ENCODE results near the gene ZC3H18. TPM values are rescaled to one million over a fixed set of nuclear protein-coding genes. Genes with fewer than 3 reads are reported as not detected.

Gene ZC3H18
- total RNA-seq, result 10 to 100 TPM; 23.2 to 29.1 TPM
- long read RNA-seq, donor 1, partial matches to known transcripts, result 5 of 11 reads
- long read RNA-seq, donor 1, other reads (novel, unspliced or antisense), result 2 of 11 reads
- long read RNA-seq, donor 2, transcript ZC3H18-201 (18 exons, 3,729 nt), result major isoform, 8 of 41 reads
- long read RNA-seq, donor 2, partial matches to known transcripts, result 21 of 41 reads
- long read RNA-seq, donor 2, other reads (novel, unspliced or antisense), result 6 of 41 reads

DNA sequence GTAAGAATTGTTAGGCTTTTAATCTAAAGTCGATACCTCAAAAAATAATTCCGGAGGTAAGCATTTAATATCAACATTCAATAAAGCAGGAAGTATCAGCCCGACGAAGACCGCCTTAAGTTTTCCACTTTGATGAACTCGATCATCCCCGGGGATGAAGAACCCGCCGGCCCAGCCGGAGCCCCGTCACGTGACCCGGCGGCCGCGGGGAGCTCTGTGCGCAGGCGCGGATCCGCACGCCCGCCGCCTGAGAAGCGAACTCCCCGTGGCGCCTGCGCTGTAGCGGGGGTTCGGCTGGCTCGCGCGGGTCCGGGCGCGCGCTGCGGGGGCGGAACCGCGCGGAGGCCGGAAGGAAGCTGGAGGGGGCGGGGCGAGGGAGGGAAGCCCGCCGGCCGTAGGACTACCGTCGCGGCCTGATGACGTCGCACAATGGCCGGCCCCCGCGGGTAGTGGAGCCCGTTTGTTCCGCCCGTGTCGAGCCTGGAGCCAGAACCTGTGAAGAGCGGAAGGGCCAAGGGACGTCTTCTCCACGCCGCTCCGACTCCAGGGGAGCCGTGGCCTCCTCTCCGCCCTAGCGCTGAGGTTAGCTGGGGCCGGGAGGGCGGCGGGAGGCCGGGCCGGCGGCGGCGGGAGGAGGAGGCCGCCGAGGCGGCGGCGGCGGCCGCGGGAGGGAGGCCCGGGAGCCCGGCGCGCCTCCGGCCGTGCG lies at the start of gene ZC3H18:
Gene ZC3H18, plus strand, starts transcription at position 419 of the 706 bp plus-strand sequence. CDS start 6,721 bp downstream, outside the sequence.
- intact Hi-C loops (cut with DNase I), result no loop called here
- peak; percentile 99 for DNase-seq (ENCODE audit: low spot score)

DNA sequence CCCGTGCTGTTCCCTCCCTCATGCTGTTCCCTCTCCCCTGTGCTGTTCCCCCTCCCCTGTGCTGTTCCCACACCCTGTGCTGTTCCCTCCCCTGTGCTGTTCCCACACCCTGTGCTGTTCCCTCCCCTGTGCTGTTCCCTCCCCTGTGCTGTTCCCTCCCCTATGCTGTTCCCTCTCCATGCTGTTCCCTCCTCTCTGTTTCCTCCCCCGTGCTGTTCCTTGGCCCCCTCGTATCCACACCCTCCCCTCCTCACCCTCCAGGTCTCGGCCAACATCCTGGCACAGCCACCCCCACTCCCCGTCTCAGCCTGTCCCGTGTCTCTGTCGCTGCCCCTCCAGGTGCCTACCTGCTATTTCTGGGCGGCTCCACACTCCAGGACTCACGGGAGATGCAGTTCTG lies 48.5 kb upstream of the ZC3H18 start:
- intact Hi-C loops (cut with DNase I), result no loop called here
- DNase-seq (ENCODE audit: low spot score), result no peak

DNA sequence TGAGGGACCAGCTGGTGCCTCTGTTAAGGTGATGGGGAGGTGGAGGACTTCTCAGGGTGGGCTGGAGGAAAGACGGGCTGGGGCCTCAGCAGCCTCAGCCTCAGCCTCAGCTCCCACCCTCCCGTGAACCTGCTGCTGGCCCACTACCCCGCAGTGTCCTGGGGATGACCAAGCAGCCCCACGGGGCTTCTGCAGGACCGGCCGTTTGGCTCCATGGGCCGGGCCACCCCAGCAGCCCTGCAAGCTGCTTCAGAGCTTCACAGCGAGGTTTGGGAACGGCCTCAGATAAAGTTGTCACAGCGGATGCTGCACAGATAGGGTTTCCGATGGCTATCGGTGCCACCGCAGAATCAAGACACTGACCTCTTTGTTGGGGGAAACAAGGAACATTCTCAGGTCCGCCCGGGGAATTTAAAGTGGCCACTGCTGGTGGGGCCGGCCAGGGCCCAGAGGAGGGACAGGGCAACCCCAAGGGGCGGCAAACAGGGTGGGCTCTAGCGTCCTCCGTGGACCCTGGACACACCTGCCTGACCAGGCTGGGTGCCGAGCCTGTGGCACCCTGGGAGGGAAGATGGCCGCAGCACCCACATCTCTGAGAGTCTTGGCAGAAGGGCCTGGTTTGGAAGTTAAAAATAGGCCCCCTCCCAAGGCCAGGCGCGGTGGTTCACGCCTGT lies 47.8 kb upstream of the ZC3H18 start:
- no peak for DNase-seq (ENCODE audit: low spot score)
- intact Hi-C loops (cut with DNase I), result no loop called here

DNA sequence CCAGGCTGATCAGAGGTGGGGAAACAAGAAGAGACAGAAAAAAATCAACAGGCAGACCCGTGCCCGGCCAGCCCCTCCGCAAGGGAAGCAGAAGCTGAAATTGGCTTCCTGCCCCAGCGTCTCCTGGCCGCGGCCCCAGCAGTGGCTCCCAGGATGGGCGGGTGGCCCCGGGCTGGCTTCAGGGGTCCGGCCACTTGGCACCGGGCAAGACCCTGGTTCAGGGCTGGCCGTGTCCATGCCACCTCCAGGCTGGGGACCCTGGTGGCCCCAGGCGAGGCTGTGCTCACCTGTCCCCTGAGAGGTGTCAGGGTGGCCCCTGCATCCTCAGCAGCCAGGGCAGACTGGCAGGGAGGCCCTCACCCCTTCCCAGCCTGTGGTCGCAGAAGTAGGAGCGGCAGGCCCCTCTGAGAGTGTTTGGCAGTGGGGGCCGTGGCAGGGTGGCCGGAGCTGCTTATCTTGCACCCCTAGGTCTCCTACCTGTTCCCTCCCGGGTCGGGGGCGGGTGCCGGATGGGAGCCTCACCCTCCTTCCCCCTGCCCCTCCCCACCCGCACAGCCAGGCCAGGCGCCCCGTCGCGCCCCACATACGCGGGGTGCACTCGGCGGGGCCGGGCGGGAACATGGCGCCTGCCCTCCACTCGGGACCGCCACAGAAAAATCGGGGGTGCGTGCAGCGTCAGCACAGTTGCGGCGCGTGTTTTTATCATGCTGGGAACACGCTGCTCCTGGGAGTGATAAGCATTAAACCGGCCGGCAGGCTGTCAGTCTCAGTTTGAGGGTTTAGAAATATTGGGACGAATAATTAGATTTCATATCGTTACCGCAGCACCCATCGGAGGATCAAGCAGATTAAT lies 46.7 kb upstream of the ZC3H18 start:
- intact Hi-C loops (cut with DNase I), result no loop called here
- DNase-seq (ENCODE audit: low spot score), result no peak

DNA sequence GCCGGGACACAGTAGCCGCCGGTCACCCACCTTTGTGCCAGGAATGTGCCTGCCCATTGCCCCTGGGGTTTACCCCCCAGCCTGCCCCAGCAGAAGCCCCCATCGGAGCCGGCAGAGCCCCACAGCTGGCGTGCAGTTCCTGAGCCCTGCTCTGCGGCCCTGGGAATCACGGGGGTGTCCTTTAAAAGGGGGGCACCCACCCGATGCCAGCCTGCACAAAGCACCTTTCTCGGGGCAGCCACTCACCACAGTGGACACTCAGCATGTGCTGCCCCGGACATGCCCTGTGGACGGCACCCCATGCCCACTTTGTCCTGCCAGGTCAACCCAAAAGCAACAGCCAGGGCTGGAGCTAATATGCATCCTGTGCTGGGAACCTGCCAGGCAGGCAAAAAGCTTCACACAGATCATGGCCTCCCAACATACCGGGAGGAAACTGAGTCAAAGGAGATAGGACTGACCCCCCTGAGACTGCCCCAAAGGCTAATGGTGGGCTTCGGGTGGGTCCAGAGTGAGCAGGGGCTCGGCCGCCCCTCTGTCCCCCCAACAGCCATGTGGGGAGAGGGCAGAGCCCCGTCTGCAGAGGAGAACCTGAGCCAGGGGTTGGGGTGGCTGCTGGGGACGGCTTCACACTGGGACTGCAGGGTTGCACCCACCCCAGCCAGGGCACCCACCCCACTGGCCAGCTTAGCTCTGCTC lies 45.8 kb upstream of the ZC3H18 start:
- intact Hi-C loops (cut with DNase I), result no loop called here
- DNase-seq (ENCODE audit: low spot score), result no peak

DNA sequence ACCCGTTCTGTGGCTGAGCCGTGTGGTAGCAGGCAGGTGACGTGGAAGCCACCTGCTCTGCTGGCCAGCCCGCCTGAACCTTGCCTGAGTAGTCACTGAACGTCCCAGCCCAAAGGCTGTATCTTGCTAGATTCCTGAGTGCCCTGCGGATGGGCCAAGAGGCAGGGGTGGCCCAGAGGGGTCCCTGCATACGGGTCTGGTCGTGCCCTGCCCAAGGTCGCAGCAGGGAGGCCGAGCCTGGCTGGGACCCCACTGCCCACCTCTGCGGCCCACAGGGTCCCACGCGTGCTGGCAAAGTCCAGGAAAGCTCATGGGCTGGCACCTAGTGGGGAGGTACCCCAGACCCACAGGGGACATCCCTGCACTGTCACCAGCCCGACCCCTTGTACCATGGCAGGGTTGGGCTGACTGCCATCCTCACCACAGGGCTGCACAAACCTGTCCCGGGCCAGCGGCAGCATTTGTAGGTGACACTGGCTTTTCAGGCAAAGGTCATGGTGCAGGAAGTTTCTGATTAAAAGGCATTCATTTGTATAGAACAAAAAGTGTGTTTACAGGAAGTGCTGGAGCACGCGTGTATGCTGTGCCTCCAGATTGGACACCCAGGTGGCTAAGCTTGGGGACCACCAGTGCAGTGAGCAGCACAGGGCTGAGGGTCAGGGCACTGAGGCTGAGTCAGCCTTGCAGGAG lies 45.1 kb upstream of the ZC3H18 start:
- no peak for DNase-seq (ENCODE audit: low spot score)
- intact Hi-C loops (cut with DNase I), result loop anchor here (5.0 kb wide), 2 partner anchors 83 to 88 kb away; no protein-coding TSS in a partner anchor

DNA sequence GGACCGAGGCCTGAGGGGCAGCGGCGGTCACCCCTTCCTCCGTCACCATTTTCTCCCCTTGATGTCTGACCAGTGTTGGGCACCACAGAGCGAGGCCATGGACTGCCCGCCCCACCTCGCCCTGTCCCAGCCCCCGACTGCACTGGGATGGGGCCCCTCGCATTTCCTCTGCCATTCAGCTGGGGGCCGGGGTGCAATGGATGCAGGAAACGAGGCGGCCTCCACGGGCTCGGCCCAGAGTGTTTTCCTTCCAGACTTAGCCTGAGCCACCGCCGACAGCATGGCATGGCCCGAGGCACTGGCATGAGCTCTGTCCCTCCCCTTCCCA lies 44.6 kb upstream of the ZC3H18 start:
- DNase-seq (ENCODE audit: low spot score), result no peak
- intact Hi-C loops (cut with DNase I), result loop anchor here (5.0 kb wide), 2 partner anchors 83 to 88 kb away; no protein-coding TSS in a partner anchor

DNA sequence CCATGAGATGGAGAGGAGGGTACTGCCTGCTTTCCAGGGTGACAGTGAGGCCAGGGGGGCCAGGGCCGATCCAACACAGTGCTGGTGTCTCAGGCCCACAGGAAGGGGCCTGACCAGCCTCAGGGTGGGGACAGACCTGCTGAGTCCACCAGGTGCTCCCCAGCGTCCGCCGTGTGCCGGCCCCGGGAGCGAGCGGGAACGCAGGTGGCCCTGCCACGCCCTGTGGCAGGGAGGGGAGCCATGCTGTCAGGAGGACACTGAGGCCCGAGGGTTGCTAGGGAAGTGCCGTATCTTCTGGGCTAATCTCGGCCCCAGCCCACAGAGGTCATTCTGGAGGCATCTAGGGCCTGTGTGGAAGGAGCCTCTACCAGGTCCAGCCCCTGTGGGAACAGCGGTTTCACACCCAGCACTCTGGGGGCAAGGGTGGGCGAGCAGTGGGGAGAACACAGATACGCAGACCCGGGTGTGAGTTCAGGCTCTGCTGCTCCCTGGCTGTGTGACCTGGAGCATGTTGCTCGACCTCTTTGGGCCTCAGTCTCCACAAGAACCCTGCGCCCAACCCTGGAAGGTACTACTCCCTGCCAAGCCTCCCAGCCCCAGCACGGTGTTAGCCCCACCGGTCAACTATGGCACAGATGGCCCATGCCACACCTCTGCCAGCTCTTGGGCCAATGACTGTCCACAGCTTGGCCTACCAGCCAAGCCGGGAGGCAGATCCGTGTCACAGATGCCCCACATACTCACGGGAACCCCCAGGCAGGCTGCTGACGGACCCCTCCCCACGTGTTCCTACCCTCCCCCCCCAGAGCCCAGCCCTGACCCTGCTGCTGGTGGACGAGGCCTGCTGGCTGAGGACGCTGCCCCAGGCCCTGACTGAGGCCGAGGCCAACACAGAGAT lies 43.9 kb upstream of the ZC3H18 start:
- intact Hi-C loops (cut with DNase I), result loop anchor here (5.0 kb wide), 2 partner anchors 84 to 89 kb away; no protein-coding TSS in a partner anchor
- DNase-seq (ENCODE audit: low spot score), result no peak

DNA sequence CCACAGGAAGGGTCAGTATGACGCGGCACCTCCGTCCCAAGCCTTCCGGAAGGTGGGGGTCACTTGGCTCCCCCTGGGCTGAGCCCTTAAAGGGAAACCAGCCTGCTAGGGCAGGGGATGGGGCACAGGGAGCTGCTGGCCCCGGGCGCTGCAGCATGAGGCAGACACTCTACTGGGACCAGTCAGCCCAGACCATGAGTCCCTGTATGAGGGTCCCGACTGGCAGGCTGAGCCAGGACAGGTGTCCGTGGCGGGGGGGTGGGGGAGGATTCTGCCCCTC lies 43.4 kb upstream of the ZC3H18 start:
- DNase-seq (ENCODE audit: low spot score), result no peak
- intact Hi-C loops (cut with DNase I), result loop anchor here (5.0 kb wide), 2 partner anchors 85 to 90 kb away; no protein-coding TSS in a partner anchor

DNA sequence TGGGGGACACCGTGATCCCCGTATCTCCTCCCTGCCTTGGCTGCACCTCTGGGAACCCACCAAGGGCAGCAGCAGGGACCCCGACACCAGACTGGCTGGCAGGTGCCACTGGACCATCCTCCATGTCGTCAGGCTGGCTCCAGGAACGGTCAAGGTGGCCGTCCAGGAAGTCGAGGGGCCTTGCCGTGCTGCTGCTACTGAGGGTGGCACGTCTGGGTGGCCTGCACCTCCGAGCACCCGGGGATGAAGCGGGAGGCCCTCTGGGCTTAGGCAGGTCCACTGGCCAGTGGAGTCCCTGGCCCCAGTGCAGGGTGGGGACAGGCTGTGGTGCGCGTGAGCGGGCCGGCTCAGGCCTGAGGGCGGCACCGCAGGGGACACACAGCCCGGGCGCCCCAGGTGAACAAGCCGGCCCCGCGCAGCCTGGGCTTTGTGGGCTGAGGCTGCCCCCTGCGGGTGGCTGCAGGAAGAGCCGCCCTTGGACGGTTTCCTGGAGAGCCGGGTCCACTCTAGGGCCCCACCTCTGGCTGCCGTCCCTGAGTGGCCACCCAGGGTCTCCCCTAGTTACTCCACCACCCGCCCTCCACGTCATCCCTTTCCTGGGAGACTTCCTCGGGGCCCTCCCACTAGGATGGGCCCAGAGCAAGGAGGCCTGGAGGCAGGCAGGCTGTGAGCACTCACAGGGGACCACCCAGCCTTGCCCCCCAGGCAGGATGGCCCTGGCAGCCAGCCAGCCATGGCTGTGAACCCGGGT lies 42.8 kb upstream of the ZC3H18 start:
- intact Hi-C loops (cut with DNase I), result loop anchor here (5.0 kb wide), 2 partner anchors 85 to 90 kb away; no protein-coding TSS in a partner anchor
- DNase-seq (ENCODE audit: low spot score), result no peak

DNA sequence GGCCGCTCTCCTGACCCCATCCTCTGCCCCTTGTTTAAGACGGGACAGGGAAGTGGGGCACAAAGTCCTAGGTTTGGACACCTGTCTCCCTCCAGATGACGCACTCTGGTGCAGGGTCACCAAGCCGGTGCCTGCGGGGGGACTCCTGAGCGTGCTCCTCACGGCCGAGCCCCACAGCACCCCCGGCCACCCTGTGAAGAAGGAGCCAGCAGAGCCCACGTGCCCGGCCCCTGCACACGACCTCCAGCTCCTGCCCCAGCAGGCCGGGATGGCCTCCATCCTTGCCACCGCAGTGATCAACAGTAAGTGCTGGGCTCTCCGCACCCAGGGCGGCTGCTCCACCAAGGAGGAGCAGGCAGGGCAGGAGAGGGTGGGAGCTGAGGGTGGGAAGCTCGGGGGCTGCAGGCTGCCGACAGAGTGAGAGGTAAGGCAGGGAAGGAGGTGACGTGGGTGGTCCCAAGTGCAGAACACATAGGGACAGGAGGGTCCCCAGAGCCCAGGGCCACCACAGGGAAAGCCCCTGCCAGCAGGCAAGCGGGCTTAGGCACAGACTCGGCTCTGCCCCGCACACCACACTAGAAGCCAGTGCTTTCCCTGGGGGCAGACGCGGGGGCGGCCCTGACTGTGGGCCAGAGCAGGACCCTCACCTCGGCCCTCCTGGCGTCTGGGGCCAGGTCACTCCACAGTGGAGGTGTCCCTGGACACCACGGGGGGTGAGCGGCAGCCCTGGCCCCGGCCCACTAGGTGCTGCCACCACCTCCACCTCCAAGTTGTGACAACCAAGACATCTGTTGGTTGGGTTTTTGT lies 42.1 kb upstream of the ZC3H18 start:
- no peak for DNase-seq (ENCODE audit: low spot score)
- intact Hi-C loops (cut with DNase I), result loop anchor here (5.0 kb wide), 2 partner anchors 86 to 91 kb away; no protein-coding TSS in a partner anchor

DNA sequence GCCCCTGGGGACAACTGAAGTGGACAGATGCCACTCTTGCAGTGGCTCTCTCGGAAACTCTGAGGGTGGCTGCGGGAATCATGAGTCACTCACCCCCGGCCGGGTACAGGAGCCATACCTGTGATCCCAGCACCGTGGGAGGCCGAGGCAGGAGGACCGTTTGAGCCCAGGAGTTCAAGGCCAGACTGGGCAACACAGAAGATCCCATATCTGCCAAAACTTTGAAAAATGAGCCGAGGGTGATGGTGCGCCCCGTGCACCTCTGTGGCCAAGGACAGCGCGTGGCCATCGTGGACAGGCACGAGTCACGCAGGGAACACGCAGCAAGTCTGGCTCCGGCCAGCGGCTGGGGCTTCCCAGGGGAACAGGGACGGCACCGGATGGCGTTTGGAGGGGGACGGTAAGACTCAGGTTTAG lies 41.3 kb upstream of the ZC3H18 start:
- intact Hi-C loops (cut with DNase I), result loop anchor here (5.0 kb wide), 2 partner anchors 87 to 92 kb away; no protein-coding TSS in a partner anchor
- no peak for DNase-seq (ENCODE audit: low spot score)

DNA sequence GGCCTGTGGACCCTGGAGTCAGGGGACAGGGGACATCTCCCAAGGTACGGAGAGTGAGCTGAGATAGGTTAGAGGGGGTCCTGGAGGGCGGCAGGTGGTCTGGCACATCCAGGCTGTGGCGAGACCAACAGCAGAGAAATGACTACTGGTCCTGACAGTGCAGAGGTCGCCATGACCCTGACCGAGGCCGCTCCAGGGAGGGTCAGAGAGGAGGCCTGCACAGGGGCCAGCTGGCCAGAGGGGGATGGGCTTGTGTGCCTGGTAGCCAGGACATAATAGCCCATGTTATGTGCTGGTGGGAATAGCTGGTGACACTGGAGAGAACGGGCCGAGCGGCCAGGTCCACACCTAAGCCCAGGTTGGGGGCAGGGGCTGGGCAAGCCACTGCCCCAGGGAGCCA lies 40.6 kb upstream of the ZC3H18 start:
- intact Hi-C loops (cut with DNase I), result loop anchor here (5.0 kb wide), 2 partner anchors 87 to 92 kb away; no protein-coding TSS in a partner anchor
- DNase-seq (ENCODE audit: low spot score), result no peak

DNA sequence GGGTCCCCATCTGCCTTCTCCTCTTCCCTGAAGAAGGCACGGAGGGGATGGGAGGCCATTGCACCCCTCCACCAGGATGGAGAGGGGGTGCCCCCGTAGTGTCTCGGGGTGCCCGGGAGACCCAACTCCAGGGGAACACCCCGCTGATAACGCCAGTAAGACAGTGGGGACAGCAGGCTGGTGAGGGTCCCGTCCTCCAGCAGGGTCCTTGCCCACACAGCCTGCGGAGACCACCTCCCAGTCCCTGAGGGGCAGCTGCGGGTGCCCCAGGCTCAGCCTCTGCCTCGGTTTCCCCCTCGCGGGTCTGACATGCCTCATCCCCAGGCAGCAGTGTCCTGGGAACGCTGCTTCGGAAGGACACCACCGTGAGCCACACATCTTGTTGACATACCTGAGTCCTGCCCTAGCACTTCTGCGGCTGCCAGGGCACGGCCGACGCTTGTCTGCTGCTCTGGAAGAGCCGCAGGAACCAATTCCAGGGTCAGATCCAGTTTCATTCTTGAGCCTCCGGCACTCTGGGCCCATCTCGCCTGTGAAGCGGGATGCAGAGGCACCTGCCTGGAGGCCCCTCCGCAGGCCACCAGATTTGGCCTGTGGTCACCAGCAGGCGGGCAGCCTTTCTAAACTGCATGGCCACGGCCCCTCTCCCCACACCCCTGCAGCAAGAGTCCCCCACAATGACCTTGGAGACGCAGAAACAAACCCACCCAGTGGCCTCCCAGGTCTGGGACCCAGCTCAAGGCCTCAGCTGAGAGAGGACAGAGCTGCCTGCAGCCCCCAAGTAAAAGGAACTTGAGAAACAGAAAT lies 39.9 kb upstream of the ZC3H18 start:
- DNase-seq (ENCODE audit: low spot score), result no peak
- intact Hi-C loops (cut with DNase I), result no loop called here

DNA sequence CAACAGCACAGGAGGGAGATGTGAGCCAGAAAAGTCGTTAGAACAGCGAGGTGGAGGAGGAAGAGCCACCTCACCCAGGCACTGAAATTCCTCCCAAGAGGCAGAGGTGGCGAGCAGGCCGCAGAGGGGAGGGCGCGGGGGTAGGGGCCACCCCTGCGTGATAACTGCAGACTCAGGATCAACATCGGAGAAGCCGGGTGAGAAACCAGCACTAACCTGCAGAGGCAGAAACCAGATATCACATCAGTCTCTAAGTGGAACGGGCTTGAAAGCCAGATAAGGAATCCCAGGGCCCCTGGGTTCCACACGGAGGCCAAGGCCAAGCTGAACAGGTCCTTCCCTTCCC lies 39.4 kb upstream of the ZC3H18 start:
- intact Hi-C loops (cut with DNase I), result no loop called here
- no peak for DNase-seq (ENCODE audit: low spot score)

Data from posterior vena cava (tissue), 2 donors.